Endothelial cell of umbilical vein (primary cell): ENCODE results near the gene ZNF892. TPM values are rescaled to one million over a fixed set of nuclear protein-coding genes. Genes with fewer than 3 reads are reported as not detected.

Experiments
- BruUV-seq: library from RNA; stranded (reverse); fragments of 400-500 nt; replicated peaks from 2 replicates; lab custom pipeline; 2021; lab: Mats Ljungman, UMichigan
- CTCF ChIA-PET: fragments of 300-600, 350-600 bp; sonication (Branson Sonifier 250); formaldehyde crosslinking; loops from one replicate; lab custom pipeline; 2021; ENCODE audit warnings: antibody characterized with exemption, inconsistent platforms; lab: Charles Lee
- POLR2A ChIA-PET: fragments of 300-600, 350-600 bp; sonication (Branson Sonifier 250); formaldehyde crosslinking; loops from one replicate; lab custom pipeline; 2021; ENCODE audit warnings: antibody characterized with exemption, inconsistent platforms; lab: Charles Lee
- DNase-seq: peaks from one replicate; pipeline ENCODE4 v3.0.0-alpha.2; 2011; ENCODE audit warnings: low read depth, low spot score
- FAIRE-seq: peaks from 2 replicates; lab custom pipeline; 2011; peaks lifted over from hg19 to GRCh38; lab: Jason Lieb, UNC
- H2AFZ ChIP-seq: 2 replicates; pipeline ENCODE4 v1.6.0; 2012; ENCODE audit warnings: low read depth, low read length, control low read depth, inconsistent platforms
- H3K27ac ChIP-seq: 2 replicates; pipeline ENCODE4 v1.5.1; 2011; ENCODE audit warnings: low read depth, mild to moderate bottlenecking, control low read depth, low read length, moderate library complexity; ENCODE audit not compliant: insufficient read depth
- H3K27me3 ChIP-seq, 2 experiments: 2 replicates each; pipeline versions ENCODE4 v1.6.0 to v1.6.1; 2011; ENCODE audit warnings: low read length in 2 of 2, mixed read lengths in 1 of 2; ENCODE audit not compliant: control insufficient read depth in 2 of 2, insufficient read depth in 2 of 2
- H3K36me3 ChIP-seq, 2 experiments: 2 replicates in 1 of 2; 3 replicates in 1 of 2; pipeline ENCODE4 v1.5.1; 2011; ENCODE audit warnings: low read length in 2 of 2, mild to moderate bottlenecking in 1 of 2, moderate library complexity in 1 of 2; ENCODE audit not compliant: control insufficient read depth in 2 of 2, insufficient read depth in 2 of 2; ENCODE audit errors: extremely low read depth in 1 of 2
- H3K4me1 ChIP-seq: 3 replicates; pipeline ENCODE4 v1.5.1; 2011; ENCODE audit warnings: mild to moderate bottlenecking, low read length; ENCODE audit not compliant: control insufficient read depth, insufficient read depth; ENCODE audit errors: extremely low read depth
- H3K4me2 ChIP-seq: 2 replicates; pipeline ENCODE4 v1.6.1; 2011; ENCODE audit warnings: low read length, control low read depth, mixed read lengths; ENCODE audit not compliant: insufficient read depth
- H3K4me3 ChIP-seq, 3 experiments: fragments of 200-600 bp in 1 of 3; sonication (generic), shearing (Covaris generic) in 1 of 3; replicated peaks in 1 of 3; 2 replicates each; pipeline ENCODE4 v1.5.1; 2011 to 2016; ENCODE audit warnings: control low read depth in 3 of 3, low read length in 3 of 3, mild to moderate bottlenecking in 2 of 3, inconsistent platforms in 1 of 3, low read depth in 1 of 3, moderate library complexity in 1 of 3; ENCODE audit not compliant: insufficient read depth in 1 of 3
- H3K79me2 ChIP-seq: 2 replicates; pipeline ENCODE4 v1.6.0; 2012; ENCODE audit warnings: low read length, inconsistent platforms; ENCODE audit not compliant: control insufficient read depth, insufficient read depth
- H3K9ac ChIP-seq: replicated peaks from 2 replicates; pipeline ENCODE3; 2011; ENCODE audit warnings: low read length, control low read depth; ENCODE audit not compliant: insufficient read depth; ENCODE audit errors: extremely low read depth
- H3K9me1 ChIP-seq: replicated peaks from 3 replicates; pipeline ENCODE4 v1.6.0; 2011; ENCODE audit warnings: mild to moderate bottlenecking, low read length; ENCODE audit not compliant: control insufficient read depth, insufficient read depth; ENCODE audit errors: extremely low read depth
- H3K9me3 ChIP-seq: replicated peaks from 2 replicates; pipeline ENCODE4 v1.5.1; 2012; ENCODE audit warnings: low read length, inconsistent platforms; ENCODE audit not compliant: control insufficient read depth, insufficient read depth
- H4K20me1 ChIP-seq: replicated peaks from 2 replicates; pipeline ENCODE3; 2011; ENCODE audit warnings: mild to moderate bottlenecking, low read length; ENCODE audit not compliant: control insufficient read depth, insufficient read depth; ENCODE audit errors: extremely low read depth
- EZH2 ChIP-seq: IDR thresholded peaks from 2 replicates; pipeline ENCODE4 v1.6.1; 2012; ENCODE audit warnings: borderline replicate concordance, low read depth, mild to moderate bottlenecking, moderate library complexity, low read length, inconsistent platforms; ENCODE audit not compliant: severe bottlenecking
- FOS ChIP-seq: IDR thresholded peaks from 2 replicates; pipeline ENCODE4 v1.6.1; 2011; ENCODE audit warnings: mild to moderate bottlenecking, low read length, moderate library complexity, borderline replicate concordance; ENCODE audit not compliant: insufficient read depth
- GATA2 ChIP-seq: IDR thresholded peaks from 2 replicates; pipeline ENCODE4 v1.7.0; 2011; ENCODE audit warnings: low read depth, mild to moderate bottlenecking, moderate library complexity, mixed read lengths, low read length; ENCODE audit not compliant: insufficient read length, insufficient read depth
- JUN ChIP-seq: IDR thresholded peaks from 2 replicates; pipeline ENCODE4 v1.6.1; 2011; ENCODE audit warnings: borderline replicate concordance, low read depth; ENCODE audit not compliant: insufficient read length, insufficient read depth
- MYC ChIP-seq: IDR thresholded peaks from one replicate; pipeline ENCODE4 v1.6.1; 2011; ENCODE audit warnings: mild to moderate bottlenecking, low read depth, low read length
- POLR2A ChIP-seq: IDR thresholded peaks from 2 replicates; pipeline ENCODE4 v1.6.1; 2012; ENCODE audit warnings: low read depth, mild to moderate bottlenecking, control low read depth, low read length
- POLR2AphosphoS5 ChIP-seq: IDR thresholded peaks from 2 replicates; pipeline ENCODE4 v1.6.1; 2012; ENCODE audit warnings: low read depth, mild to moderate bottlenecking, control low read depth, low read length, moderate library complexity; ENCODE audit not compliant: insufficient read depth
- dilution Hi-C: fragments of 300-500 bp; cut with MboI; formaldehyde crosslinking; loops from one replicate; pipeline ENCODE4 v1.15.0; 2019; ENCODE audit warnings: low sequenced_read_pairs; ENCODE audit not compliant: extremely low pct_ligation_motif_present
- intact Hi-C: fragments of 100-400 bp; cut with micrococcal nuclease; formaldehyde crosslinking; loops from one replicate; pipeline ENCODE4 v1.10.0; 2022
- polyA plus RNA-seq, 4 experiments: library from polyadenylated mRNA; depleted of rRNA in 3 of 4; stranded (reverse) in 3 of 4; unstranded in 1 of 4; fragments of >200 nt; gene quantifications; 2 replicates each; pipeline versions ENCODE4 v1.2.1 to v1.2.3, GENCODE V29; 2011 to 2012; ENCODE audit warnings: missing spikeins in 1 of 4
- total RNA-seq: library from RNA; stranded (reverse); gene quantifications from 2 replicates; pipeline ENCODE4 v1.2.3, GENCODE V29; 2021
- TF ChIP-seq, protein P1 (sequence below): IDR thresholded peaks from 2 replicates; pipeline ENCODE4 v1.6.1; 2011; ENCODE audit not compliant: insufficient read depth, insufficient read length
- TF ChIP-seq, protein P2 (sequence below), 2 donors: IDR thresholded peaks; 1 replicate in 1 of 2; 2 replicates in 1 of 2; pipeline ENCODE4 v1.5.1; 2011; ENCODE audit warnings: low read length in 2 of 2, mild to moderate bottlenecking in 2 of 2, moderate library complexity in 2 of 2, control low read depth in 1 of 2, inconsistent platforms in 1 of 2, low read depth in 1 of 2; ENCODE audit not compliant: insufficient read depth in 1 of 2; ENCODE audit errors: extremely low read depth in 1 of 2

ZNF892 gene
- total and polyA plus RNA-seq, 2 donors (not counting 3 experiments of a cell fraction or from before 2014, with no cell fraction given): 0.65 to 3.7 TPM

DNA sequence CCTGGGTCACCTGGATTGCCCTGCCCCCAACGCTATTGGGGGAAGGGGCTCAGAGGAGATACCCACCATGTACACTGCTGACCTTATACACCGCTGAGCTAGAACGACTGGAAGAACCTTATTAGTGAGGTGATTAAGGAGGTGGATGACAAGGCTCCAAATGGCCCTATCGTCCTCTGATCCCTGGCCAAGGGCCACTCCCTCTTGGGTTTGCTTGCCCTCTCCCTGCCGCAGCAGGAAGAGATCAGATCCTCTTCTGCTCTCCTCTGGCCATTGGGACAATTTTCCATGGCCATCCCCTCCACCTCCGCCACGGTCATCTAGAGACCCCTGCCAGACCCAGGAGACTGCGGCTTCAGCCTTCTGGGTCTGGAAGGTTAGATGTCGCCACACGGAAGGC is 48.9 kb upstream of the ZNF892 start:
- peaks cover 7% of the 10 kb centered on the region for H3K4me1 ChIP-seq
- no peak overlapping the region for H3K27ac ChIP-seq
- H3K27me3 ChIP-seq: no peaks in the 10 kb centered on the region
- CTCF ChIA-PET: interaction anchor here (1.6 kb wide), 1 partner anchor 37 kb away, joined by 8 read pairs; the partner anchor contains the start of gene MRPS5
- intact Hi-C loops: no loop called here
- peak overlapping the region; percentile 85 for H3K4me2 ChIP-seq
- no peak for DNase-seq
- TF ChIP-seq MYC (no peak), POLR2AphosphoS5 (no peak), FOS (no peak), GATA2 (no peak), JUN (no peak), EZH2 (no peak), POLR2A (no peak)
- TF ChIP-seq, protein P1, sequence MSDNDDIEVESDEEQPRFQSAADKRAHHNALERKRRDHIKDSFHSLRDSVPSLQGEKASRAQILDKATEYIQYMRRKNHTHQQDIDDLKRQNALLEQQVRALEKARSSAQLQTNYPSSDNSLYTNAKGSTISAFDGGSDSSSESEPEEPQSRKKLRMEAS: no peak
- TF ChIP-seq, protein P2, sequence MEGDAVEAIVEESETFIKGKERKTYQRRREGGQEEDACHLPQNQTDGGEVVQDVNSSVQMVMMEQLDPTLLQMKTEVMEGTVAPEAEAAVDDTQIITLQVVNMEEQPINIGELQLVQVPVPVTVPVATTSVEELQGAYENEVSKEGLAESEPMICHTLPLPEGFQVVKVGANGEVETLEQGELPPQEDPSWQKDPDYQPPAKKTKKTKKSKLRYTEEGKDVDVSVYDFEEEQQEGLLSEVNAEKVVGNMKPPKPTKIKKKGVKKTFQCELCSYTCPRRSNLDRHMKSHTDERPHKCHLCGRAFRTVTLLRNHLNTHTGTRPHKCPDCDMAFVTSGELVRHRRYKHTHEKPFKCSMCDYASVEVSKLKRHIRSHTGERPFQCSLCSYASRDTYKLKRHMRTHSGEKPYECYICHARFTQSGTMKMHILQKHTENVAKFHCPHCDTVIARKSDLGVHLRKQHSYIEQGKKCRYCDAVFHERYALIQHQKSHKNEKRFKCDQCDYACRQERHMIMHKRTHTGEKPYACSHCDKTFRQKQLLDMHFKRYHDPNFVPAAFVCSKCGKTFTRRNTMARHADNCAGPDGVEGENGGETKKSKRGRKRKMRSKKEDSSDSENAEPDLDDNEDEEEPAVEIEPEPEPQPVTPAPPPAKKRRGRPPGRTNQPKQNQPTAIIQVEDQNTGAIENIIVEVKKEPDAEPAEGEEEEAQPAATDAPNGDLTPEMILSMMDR (IDR thresholded peaks at IDR 0.05; ENCODE audit: extremely low read depth in 1 of 2, insufficient read depth in 1 of 2, low read depth in 1 of 2, low read length in 2 of 2): no peak
- no peaks in the 10 kb centered on the region for H4K20me1 ChIP-seq
- H3K9ac ChIP-seq: peak overlapping the region; percentile 67
- H3K36me3 ChIP-seq: peaks cover 0 to 6% of the 10 kb centered on the region in 2 experiments
- dilution Hi-C loops: no loop called here
- no peaks in the 10 kb centered on the region for H3K79me2 ChIP-seq
- POLR2A ChIA-PET: no interaction called here
- H3K4me3 ChIP-seq: peak overlapping the region; percentile 47 to 82 (median 68)
- peak overlapping the region; percentile 91 for H2AFZ ChIP-seq
- no peaks in the 10 kb centered on the region for H3K9me1 ChIP-seq
- BruUV-seq: no TSS peak
- no peaks in the 10 kb centered on the region for H3K9me3 ChIP-seq
- no peak for FAIRE-seq
